ENCODE measurements around the gene TEAD1.

TEAD1 gene

GRCh38 chr11:12667646-12668045 lies 6.6 kb upstream of the TEAD1 start:
- peak; percentile 91 for DNase-seq

GRCh38 chr11:12668166-12668565 lies 6.1 kb upstream of the TEAD1 start:
- DNase-seq, result no peak

GRCh38 chr11:12669930-12670329 lies 4.3 kb upstream of the TEAD1 start:
- no peak for DNase-seq

- no peak for DNase-seq
Observed at GRCh38 chr11:12671370-12671769, 2.9 kb upstream of the TEAD1 start.

- DNase-seq, result no peak
Observed at GRCh38 chr11:12673601-12673923, 659 bp upstream of the TEAD1 start.

GRCh38 chr11:12674571-12674935 lies 332 bp downstream of the TEAD1 start:
- peak; percentile 82 for DNase-seq

- peak; percentile 79 for DNase-seq
Observed at GRCh38 chr11:12674936-12675696, 895 bp downstream of the TEAD1 start.

GRCh38 chr11:12675951-12676711 lies 1.9 kb downstream of the TEAD1 start:
- peak; percentile 78 for DNase-seq

- DNase-seq, result peak; percentile 90
Observed at GRCh38 chr11:12677131-12677530, 2.9 kb downstream of the TEAD1 start.

GRCh38 chr11:12678092-12678491 lies 3.9 kb downstream of the TEAD1 start:
- no peak for DNase-seq

- DNase-seq, result peak; percentile 48
Observed at GRCh38 chr11:12678991-12679390, 4.8 kb downstream of the TEAD1 start.

GRCh38 chr11:12679471-12679870 lies 5.2 kb downstream of the TEAD1 start:
- no peak for DNase-seq

GRCh38 chr11:12680246-12680939 lies 6.2 kb downstream of the TEAD1 start:
- DNase-seq, result peak; percentile 99

- DNase-seq, result no peak
Observed at GRCh38 chr11:12680940-12681258, 6.7 kb downstream of the TEAD1 start.

- DNase-seq, result no peak
Observed at GRCh38 chr11:12681466-12681865, 7.2 kb downstream of the TEAD1 start.

GRCh38 chr11:12682288-12682687 lies 8.1 kb downstream of the TEAD1 start:
- DNase-seq, result no peak

- DNase-seq, result no peak
Observed at GRCh38 chr11:12682737-12683500, 8.7 kb downstream of the TEAD1 start.

GRCh38 chr11:12683874-12684273 lies 9.7 kb downstream of the TEAD1 start:
- no peak for DNase-seq

GRCh38 chr11:12684315-12684714 lies 10.1 kb downstream of the TEAD1 start:
- no peak for DNase-seq

GRCh38 chr11:12684816-12685215 lies 10.6 kb downstream of the TEAD1 start:
- DNase-seq, result no peak

GRCh38 chr11:12685229-12685628 lies 11.0 kb downstream of the TEAD1 start:
- DNase-seq, result no peak

- DNase-seq, result no peak
Observed at GRCh38 chr11:12686246-12687060, 12.2 kb downstream of the TEAD1 start.
